WERI-Rb-1 (cell line): ENCODE data around the gene GRK1.

ENCODE experiments used
- DNase-seq: peaks from one replicate; pipeline ENCODE4 v3.0.0-alpha.2; 2020
- H3K27ac ChIP-seq: fragments of 250-450 bp; sonication (Bioruptor Pico); 2 replicates; pipeline ENCODE4 v1.5.1; 2020; ENCODE audit warnings: mild to moderate bottlenecking, moderate library complexity
- H3K27me3 ChIP-seq: fragments of 250-450 bp; sonication (Bioruptor Pico); 2 replicates; pipeline ENCODE4 v1.5.1; 2021; ENCODE audit warnings: mild to moderate bottlenecking, low read depth, moderate library complexity; ENCODE audit not compliant: insufficient read depth, severe bottlenecking
- H3K36me3 ChIP-seq: fragments of 250-450 bp; sonication (Bioruptor Pico); 2 replicates; pipeline ENCODE4 v1.5.1; 2020; ENCODE audit warnings: mild to moderate bottlenecking, moderate library complexity
- H3K4me3 ChIP-seq: 2 replicates; pipeline ENCODE4 v1.5.1; 2011; ENCODE audit warnings: low read depth, mild to moderate bottlenecking, control low read depth, low read length
- H3K9me3 ChIP-seq: fragments of 250-450 bp; sonication (Bioruptor Pico); 2 replicates; pipeline ENCODE4 v1.5.1; 2021; ENCODE audit warnings: mild to moderate bottlenecking, moderate library complexity; ENCODE audit not compliant: severe bottlenecking
- TF ChIP-seq, protein P1 (sequence below): IDR thresholded peaks from 2 replicates; pipeline ENCODE4 v1.5.1; 2011; ENCODE audit warnings: low read depth, mild to moderate bottlenecking, control low read depth, inconsistent platforms, low read length

Gene GRK1

GRCh38 chr13:113650275-113650674, 16.7 kb upstream of the GRK1 start:
- H3K27me3 ChIP-seq: no peaks in the 10 kb centered on the region

DNA sequence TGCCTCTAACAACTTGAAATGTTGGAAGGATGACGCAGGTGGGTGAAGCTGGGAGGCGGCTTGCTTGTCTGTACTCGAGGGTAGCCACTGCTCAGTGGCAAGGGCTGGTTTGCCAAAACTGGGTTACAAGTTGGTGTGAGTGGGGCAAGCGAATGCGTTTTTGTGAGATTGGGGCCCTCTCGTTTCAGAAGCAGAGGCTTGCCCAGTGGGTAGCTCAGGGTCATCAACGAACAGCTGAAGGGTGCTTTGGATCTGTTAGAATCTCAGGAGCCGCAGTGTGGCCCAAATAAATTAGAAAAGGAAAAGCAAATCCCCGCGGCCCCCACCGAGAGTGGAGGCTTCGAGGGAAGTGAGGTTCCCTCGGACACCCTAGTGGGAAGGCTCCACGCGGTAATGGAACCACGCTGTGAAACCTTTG, 16.3 kb upstream of the GRK1 start:
- peak; percentile 7 for DNase-seq
- TF ChIP-seq, protein P1, sequence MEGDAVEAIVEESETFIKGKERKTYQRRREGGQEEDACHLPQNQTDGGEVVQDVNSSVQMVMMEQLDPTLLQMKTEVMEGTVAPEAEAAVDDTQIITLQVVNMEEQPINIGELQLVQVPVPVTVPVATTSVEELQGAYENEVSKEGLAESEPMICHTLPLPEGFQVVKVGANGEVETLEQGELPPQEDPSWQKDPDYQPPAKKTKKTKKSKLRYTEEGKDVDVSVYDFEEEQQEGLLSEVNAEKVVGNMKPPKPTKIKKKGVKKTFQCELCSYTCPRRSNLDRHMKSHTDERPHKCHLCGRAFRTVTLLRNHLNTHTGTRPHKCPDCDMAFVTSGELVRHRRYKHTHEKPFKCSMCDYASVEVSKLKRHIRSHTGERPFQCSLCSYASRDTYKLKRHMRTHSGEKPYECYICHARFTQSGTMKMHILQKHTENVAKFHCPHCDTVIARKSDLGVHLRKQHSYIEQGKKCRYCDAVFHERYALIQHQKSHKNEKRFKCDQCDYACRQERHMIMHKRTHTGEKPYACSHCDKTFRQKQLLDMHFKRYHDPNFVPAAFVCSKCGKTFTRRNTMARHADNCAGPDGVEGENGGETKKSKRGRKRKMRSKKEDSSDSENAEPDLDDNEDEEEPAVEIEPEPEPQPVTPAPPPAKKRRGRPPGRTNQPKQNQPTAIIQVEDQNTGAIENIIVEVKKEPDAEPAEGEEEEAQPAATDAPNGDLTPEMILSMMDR: no peak
- no peaks in the 10 kb centered on the region for H3K9me3 ChIP-seq
- H3K27ac ChIP-seq: no peak overlapping the region
- H3K4me3 ChIP-seq: no peak overlapping the region
- no peaks in the 10 kb centered on the region for H3K27me3 ChIP-seq
- no peaks in the 10 kb centered on the region; the same call in 1 of the 2 replicates for H3K36me3 ChIP-seq

More at GRCh38 chr13:113650275-113650674, 16.7 kb upstream of the GRK1 start:
- TF ChIP-seq, protein P1: no peak
- H3K27ac ChIP-seq: no peak overlapping the region
- no peak overlapping the region for H3K4me3 ChIP-seq
- peak; percentile 17 for DNase-seq
- H3K36me3 ChIP-seq: peaks cover 3% of the 10 kb centered on the region; the same call in 1 of the 2 replicates
- no peaks in the 10 kb centered on the region for H3K9me3 ChIP-seq

GRCh38 chr13:113651511-113652403, 15.3 kb upstream of the GRK1 start:
- peak; percentile 11 for DNase-seq
- TF ChIP-seq, protein P1: no peak
- H3K27me3 ChIP-seq: no peaks in the 10 kb centered on the region
- H3K27ac ChIP-seq: no peak overlapping the region
- H3K9me3 ChIP-seq: no peaks in the 10 kb centered on the region
- H3K36me3 ChIP-seq: no peaks in the 10 kb centered on the region; the same call in 1 of the 2 replicates
- no peak overlapping the region for H3K4me3 ChIP-seq

DNA sequence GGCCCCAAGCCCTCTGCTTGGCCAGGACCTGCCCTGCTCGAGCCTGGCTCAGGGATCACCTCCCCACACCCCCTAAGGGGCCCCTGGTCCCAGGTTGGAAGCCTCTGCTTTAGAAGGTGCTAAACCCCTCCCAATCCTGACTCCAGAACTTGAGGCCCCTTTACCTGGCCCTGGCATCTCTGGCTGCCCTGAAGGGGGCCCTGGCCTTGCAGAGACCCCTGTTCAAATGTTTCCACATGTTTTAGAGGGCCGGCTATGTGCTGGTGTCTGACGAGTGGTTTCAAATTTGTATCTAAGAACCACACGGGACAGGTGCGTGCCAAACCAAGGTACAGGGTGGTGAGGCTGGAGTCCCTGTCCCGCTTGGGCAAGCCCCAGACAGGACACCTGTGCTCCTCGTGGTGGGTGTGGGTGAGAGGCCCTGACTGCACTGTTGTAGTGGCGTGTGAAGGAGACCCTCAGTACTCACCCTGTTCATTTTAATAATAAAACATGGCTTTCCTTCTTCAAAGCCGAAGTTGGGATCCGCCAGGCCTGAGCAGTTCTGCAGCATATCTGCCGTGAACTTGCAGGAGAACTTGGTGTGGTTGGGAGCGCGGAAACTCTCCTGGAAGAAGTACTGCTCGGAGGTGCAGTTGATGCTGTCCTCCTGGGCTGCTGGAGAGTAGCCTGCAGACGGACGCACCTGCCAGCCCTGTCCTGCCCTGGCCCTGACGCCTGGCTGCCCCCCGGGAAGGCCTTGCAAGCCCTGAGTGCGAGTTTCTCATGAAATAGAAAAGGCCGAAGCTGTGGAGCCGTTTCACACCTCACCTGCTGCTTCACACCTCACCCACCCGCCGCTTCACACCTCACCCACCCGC, 14.4 kb upstream of the GRK1 start:
- Histone ChIP-seq H3K9me3 (no peaks in the 10 kb centered on the region), H3K27me3 (no peaks in the 10 kb centered on the region), H3K36me3 (no peaks in the 10 kb centered on the region; the same call in 1 of the 2 replicates), H3K27ac (no peak overlapping the region), H3K4me3 (no peak overlapping the region)
- TF ChIP-seq, protein P1: no peak
- DNase-seq: peak; percentile 9

DNA sequence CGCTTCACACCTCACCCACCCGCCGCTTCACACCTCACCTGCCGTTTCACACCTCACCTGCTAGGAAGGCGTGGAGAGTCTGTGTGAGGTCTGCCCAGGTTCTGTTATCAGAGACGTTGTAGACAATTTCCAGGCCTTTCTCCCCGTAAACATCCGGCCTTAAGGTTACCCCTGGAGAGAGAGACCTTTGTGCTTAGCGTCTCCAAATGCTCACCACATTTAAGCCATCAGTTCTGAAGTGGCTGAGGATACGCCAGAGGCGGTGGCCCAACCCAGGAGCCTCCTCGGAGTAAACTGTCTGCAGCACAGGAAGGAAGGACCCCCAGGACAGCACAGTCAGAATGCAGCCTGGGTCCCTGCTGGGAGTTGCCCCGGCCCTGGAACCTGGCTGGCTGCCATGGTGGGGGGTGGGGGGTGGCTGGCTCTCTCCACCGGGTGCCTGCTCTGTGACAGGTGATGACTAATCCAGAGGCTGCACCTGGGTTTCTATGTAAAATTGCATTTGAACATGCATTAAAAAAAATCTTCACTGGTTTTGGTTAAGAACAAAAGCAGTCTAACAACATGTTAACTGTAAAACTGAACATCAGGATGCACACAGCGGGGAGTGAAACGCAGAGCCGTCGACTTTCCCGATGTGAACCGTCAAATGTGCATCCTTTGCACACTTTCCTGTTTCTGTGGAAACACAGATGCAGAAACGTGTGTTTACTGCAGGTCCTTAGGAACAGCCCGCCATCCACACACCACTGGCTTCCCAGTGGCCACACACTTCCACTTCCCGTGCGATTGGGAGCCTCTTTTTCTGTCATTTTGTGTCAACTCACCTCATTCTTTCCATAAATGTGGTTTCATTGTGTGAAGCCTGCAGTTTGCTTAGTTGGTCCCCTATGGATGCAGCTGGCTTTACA, 13.5 kb upstream of the GRK1 start:
- H3K9me3 ChIP-seq: no peaks in the 10 kb centered on the region
- no peak overlapping the region for H3K4me3 ChIP-seq
- H3K27me3 ChIP-seq: no peaks in the 10 kb centered on the region
- no peaks in the 10 kb centered on the region; the same call in 1 of the 2 replicates for H3K36me3 ChIP-seq
- no peak overlapping the region for H3K27ac ChIP-seq
- TF ChIP-seq, protein P1: no peak
- peak; percentile 10 for DNase-seq
